ENCODE data around the gene AREL1. TPM values are rescaled to one million over a fixed set of nuclear protein-coding genes. Genes with fewer than 3 reads are reported as not detected.

The AREL1 gene
- total and polyA plus RNA-seq, 2 of the 8 experiments (the other 6 are each of a cell fraction or from before 2014, with no cell fraction given), result 31.4 to 49.1 TPM

- FAIRE-seq, result no peak
- H3K4me2 ChIP-seq (ENCODE audit: insufficient read depth in 1 of 2, low read depth in 2 of 2, low read length in 2 of 2), result no peak overlapping the region
These were observed 76.3 kb downstream of the AREL1 start for GRCh38 chr14:74636424-74637177.

More at GRCh38 chr14:74636424-74637177, 76.3 kb downstream of the AREL1 start:
- H3K9ac ChIP-seq (replicated peaks in 1 of 4; ENCODE audit: extremely low read depth in 1 of 4, low read depth in 3 of 4, low read length in 3 of 4), result no peak overlapping the region
- no peaks in the 10 kb centered on the region for H3K79me2 ChIP-seq (ENCODE audit: control insufficient read depth in 1 of 2, insufficient read depth in 2 of 2, low read length in 2 of 2)
- H2BK12ac ChIP-seq (ENCODE audit: low read depth, low read length), result 0 out of 2 replicates have a peak overlapping the region, but pooled peaks have one; percentile 31
- H4K8ac ChIP-seq (ENCODE audit: extremely low read depth, insufficient read depth, low read length), result no peak overlapping the region
- H3K4me3 ChIP-seq (ENCODE audit: extremely low read depth in 1 of 4, insufficient read depth in 2 of 4, low read depth in 3 of 4, low read length in 4 of 4), result no peak overlapping the region
- no peak overlapping the region for H2BK15ac ChIP-seq (ENCODE audit: low read length)
- no peak for DNase-seq (ENCODE audit: low read depth in 1 of 2, low spot score in 2 of 2)
- H2BK5ac ChIP-seq (ENCODE audit: low read depth, low read length), result no peak overlapping the region
- no peak overlapping the region for H3K18ac ChIP-seq (ENCODE audit: extremely low read depth, low read length)
- no peaks in the 10 kb centered on the region for H3K79me1 ChIP-seq (ENCODE audit: low read depth, low read length)
- ChIA-PET CTCF (ENCODE audit: partially characterized antibody) (interaction anchor here (0.6 to 8.5 kb wide), 12 partner anchors 11 to 412 kb away, joined by 3 to 82 read pairs (median 4); partner anchors contain the start of gene LTBP2), POLR2A (ENCODE audit: partially characterized antibody) (interaction anchor here (1.5 to 4.4 kb wide), 2 partner anchors 14 to 24 kb away, joined by 5 to 26 read pairs; partner anchors contain the start of gene LTBP2)
- no peak overlapping the region for H3K4ac ChIP-seq (replicated peaks; ENCODE audit: insufficient read length, low read depth, low read length)
- 84% methylated on average over 10 of the region's 10 CpGs; no CpG with 5 or more reads in 1 of the 2 experiments for WGBS, 2 experiments (ENCODE audit: extremely low coverage in 1 of 2, insufficient coverage in 1 of 2, insufficient read length in 1 of 2, insufficient replicate concordance in 2 of 2, low coverage in 1 of 2, low lambda C conversion rate in 2 of 2, missing lambda C conversion rate in 1 of 2)
- no peaks in the 10 kb centered on the region for H3K23me2 ChIP-seq (ENCODE audit: low read depth, low read length)
- H3K14ac ChIP-seq (ENCODE audit: insufficient read length), result no peak overlapping the region
- H4K5ac ChIP-seq (ENCODE audit: insufficient read length, low read depth, low read length), result no peak overlapping the region
- no peaks in the 10 kb centered on the region for H3K27me3 ChIP-seq (replicated peaks in 1 of 4; ENCODE audit: control insufficient read depth in 3 of 4, extremely low read depth in 1 of 4, insufficient read depth in 3 of 4, low read length in 3 of 4)
- no peak overlapping the region for H2BK20ac ChIP-seq (ENCODE audit: low read length)
- H3K36me3 ChIP-seq (ENCODE audit: control insufficient read depth in 2 of 4, insufficient read depth in 4 of 4, low read length in 3 of 4), result no peaks in the 10 kb centered on the region
- no peak overlapping the region for H3K56ac ChIP-seq (replicated peaks; ENCODE audit: insufficient read length, low read depth, low read length)
- peaks cover 0 to 3% (median 2%) of the 10 kb centered on the region in 4 experiments; a peak in 6 of 7 replicates for H3K4me1 ChIP-seq (replicated peaks in 1 of 4; ENCODE audit: control insufficient read depth in 3 of 4, insufficient read depth in 4 of 4, low read length in 3 of 4)
- no peak overlapping the region for H3K23ac ChIP-seq (ENCODE audit: insufficient read length)
- no peak overlapping the region for H2AK5ac ChIP-seq (ENCODE audit: low read depth, low read length)
- H2AFZ ChIP-seq (ENCODE audit: low read length), result 0 out of 2 replicates have a peak overlapping the region, but pooled peaks have one; percentile 15
- H4K20me1 ChIP-seq (replicated peaks in 1 of 2; ENCODE audit: control insufficient read depth in 1 of 2, insufficient read depth in 2 of 2, low read length in 2 of 2), result no peaks in the 10 kb centered on the region
- H4K91ac ChIP-seq (replicated peaks; ENCODE audit: insufficient read length, low read length), result no peak overlapping the region
- no peak overlapping the region for H3K27ac ChIP-seq (ENCODE audit: low read depth, low read length)
- no peaks in the 10 kb centered on the region for H3K9me3 ChIP-seq (ENCODE audit: insufficient read depth in 2 of 2, low read depth in 1 of 2, low read length in 1 of 2)
- TF ChIP-seq SUZ12 (IDR thresholded peaks at IDR 0.05; ENCODE audit: low read length), result no peak
- no peak for TF ChIP-seq USF2 (IDR thresholded peaks at IDR 0.05; ENCODE audit: low read length)
- no peak for TF ChIP-seq BACH1 (IDR thresholded peaks at IDR 0.05; ENCODE audit: low read length)
- no peak for TF ChIP-seq CTBP2 (IDR thresholded peaks at IDR 0.05; ENCODE audit: borderline replicate concordance, insufficient read depth, insufficient read length, low read length)
- no peak for TF ChIP-seq SP1 (IDR thresholded peaks at IDR 0.05; ENCODE audit: low read depth, low read length)
- TF ChIP-seq MAFK (IDR thresholded peaks at IDR 0.05; ENCODE audit: low read depth, low read length), result no peak
- no peak for TF ChIP-seq YY1 (IDR thresholded peaks at IDR 0.05; ENCODE audit: low read depth, low read length)
- TF ChIP-seq RAD21 (IDR thresholded peaks at IDR 0.05 in 1 of 2, conservative IDR thresholded peaks at IDR 0.05 in 1 of 2; ENCODE audit: low read depth in 2 of 2, low read length in 2 of 2), result no peak
- no peak for TF ChIP-seq TEAD4 (IDR thresholded peaks at IDR 0.05; ENCODE audit: low read depth, low read length)
- no peak for TF ChIP-seq CEBPB (IDR thresholded peaks at IDR 0.05; ENCODE audit: low read depth, low read length)
- no peak overlapping the region for H2BK120ac ChIP-seq (replicated peaks; ENCODE audit: low read depth, low read length)
